A549 (cell line): ENCODE results near the gene TPRG1L. TPM values are rescaled to one million over a fixed set of nuclear protein-coding genes. Genes with fewer than 3 reads are reported as not detected.

Source experiments
- ATAC-seq, 2 experiments: fragments of 200-7000 bp in 1 of 2; fragments of >200 bp in 1 of 2; cut with Nextera tagmentation in 1 of 2; cut with Tn5 transposase in 1 of 2; 3 replicates each; pipeline versions ENCODE4 v1.8.0 to v1.9.1; 2018 to 2020; ENCODE audit warnings: mild to moderate bottlenecking in 1 of 2, moderate library complexity in 1 of 2
- CTCF ChIA-PET: fragments of 300-600 bp; sonication (Branson Sonifier 250); formaldehyde crosslinking; extraction: SDS; loops from one replicate; lab custom pipeline; 2021; ENCODE audit warnings: antibody characterized with exemption, inconsistent platforms; lab: Yijun Ruan, JAX
- POLR2A ChIA-PET: fragments of 350-600 bp; formaldehyde crosslinking; extraction: SDS; loops from one replicate; lab custom pipeline; 2021; ENCODE audit warnings: antibody characterized with exemption, inconsistent platforms; lab: Yijun Ruan, JAX
- DNase-seq, 2 experiments: peaks; one replicate each; pipeline versions ENCODE4 v3.0.0 to v3.0.0-alpha.2; 2011 to 2016; ENCODE audit warnings: low read depth in 1 of 2, low spot score in 1 of 2
- FAIRE-seq: peaks from 2 replicates; lab custom pipeline; 2011; peaks lifted over from hg19 to GRCh38; lab: Jason Lieb, UNC
- H3K27ac ChIP-seq, 2 experiments: fragments of >200 bp; sonication (Bioruptor Twin); formaldehyde crosslinking; 3 replicates each; pipeline ENCODE4 v1.5.1; 2016 to 2017
- H3K4me1 ChIP-seq: fragments of >200 bp; sonication (Bioruptor Twin); formaldehyde crosslinking; 3 replicates; pipeline ENCODE4 v1.6.1; 2016
- H3K4me2 ChIP-seq: fragments of >200 bp; sonication (Bioruptor Twin); formaldehyde crosslinking; 3 replicates; pipeline ENCODE4 v1.6.1; 2016
- H3K4me3 ChIP-seq: fragments of >200 bp; sonication (Bioruptor Twin); formaldehyde crosslinking; 3 replicates; pipeline ENCODE4 v1.5.1; 2016
- H3K9me3 ChIP-seq: fragments of >200 bp; sonication (Bioruptor Twin); formaldehyde crosslinking; 3 replicates; pipeline ENCODE4 v1.6.1; 2016
- CHD2 ChIP-seq: fragments of 150-350 bp; IDR thresholded peaks from 2 replicates; pipeline ENCODE4 v1.6.1; 2014; ENCODE audit warnings: low read length; ENCODE audit not compliant: partially characterized antibody
- EHF ChIP-seq: fragments of 250-450 bp; sonication (Bioruptor Pico); IDR thresholded peaks from 2 replicates; pipeline ENCODE4 v1.5.0; 2020; ENCODE audit warnings: mild to moderate bottlenecking
- EHMT2 ChIP-seq: fragments of 200-600 bp; sonication (generic); IDR thresholded peaks from 2 replicates; pipeline ENCODE4 v1.6.1; 2016; ENCODE audit warnings: antibody characterized with exemption, low read depth, mild to moderate bottlenecking, moderate library complexity
- ESRRA ChIP-seq: fragments of 150-350 bp; IDR thresholded peaks from 2 replicates; pipeline ENCODE4 v1.6.1; 2014; ENCODE audit warnings: mild to moderate bottlenecking, low read length, borderline replicate concordance
- FOSL2 ChIP-seq, 2 experiments: fragments of 450-650 bp in 1 of 2; fragments of >200 bp in 1 of 2; sonication (Bioruptor Twin) in 1 of 2; formaldehyde crosslinking; IDR thresholded peaks; 2 replicates each; pipeline versions ENCODE4 v1.5.0 to v1.6.1; 2016 to 2020; ENCODE audit warnings: mild to moderate bottlenecking in 1 of 2, moderate library complexity in 1 of 2
- GATA3 ChIP-seq: IDR thresholded peaks from 2 replicates; pipeline ENCODE4 v1.6.1; 2012; ENCODE audit warnings: borderline replicate concordance
- HEYL ChIP-seq: fragments of 250-450 bp; sonication (Bioruptor Pico); IDR thresholded peaks from 2 replicates; pipeline ENCODE4 v1.8.0; 2021; ENCODE audit warnings: mild to moderate bottlenecking, moderate library complexity
- HMGXB4 ChIP-seq: fragments of 250-450 bp; sonication (Bioruptor Pico); IDR thresholded peaks from 2 replicates; pipeline ENCODE4 v1.5.0; 2021; ENCODE audit warnings: mild to moderate bottlenecking, moderate library complexity, borderline replicate concordance
- HOXB5 ChIP-seq: fragments of 250-450 bp; sonication (Bioruptor Pico); IDR thresholded peaks from 2 replicates; pipeline ENCODE4 v1.5.0; 2020; ENCODE audit warnings: mild to moderate bottlenecking, moderate library complexity
- JUN ChIP-seq, 2 experiments: fragments of >200 bp; sonication (Bioruptor Twin); formaldehyde crosslinking; IDR thresholded peaks; 2 replicates in 1 of 2; 3 replicates in 1 of 2; pipeline ENCODE4 v1.6.1; 2016 to 2017
- JUNB ChIP-seq: fragments of >200 bp; sonication (Bioruptor Twin); formaldehyde crosslinking; IDR thresholded peaks from 2 replicates; pipeline ENCODE4 v1.6.1; 2016
- KDM1A ChIP-seq: fragments of 200-600 bp; sonication (generic); IDR thresholded peaks from 2 replicates; pipeline ENCODE4 v1.6.1; 2016; ENCODE audit warnings: low read depth, mild to moderate bottlenecking
- NFE2L2 ChIP-seq: fragments of 150-350 bp; conservative IDR thresholded peaks from 2 replicates; pipeline ENCODE4 v1.6.1; 2014; ENCODE audit warnings: low read length
- RAD21 ChIP-seq, 2 experiments: fragments of >200 bp in 1 of 2; sonication (Bioruptor Twin) in 1 of 2; formaldehyde crosslinking in 1 of 2; IDR thresholded peaks in 1 of 2; conservative IDR thresholded peaks in 1 of 2; 2 replicates in 1 of 2; 3 replicates in 1 of 2; pipeline ENCODE4 v1.6.1; 2012 to 2018; ENCODE audit warnings: inconsistent platforms in 1 of 2
- RCOR1 ChIP-seq: fragments of 150-350 bp; IDR thresholded peaks from 2 replicates; pipeline ENCODE4 v1.6.1; 2014; ENCODE audit warnings: antibody characterized with exemption, low read length, low read depth
- RNF2 ChIP-seq: fragments of 200-600 bp; sonication (generic); IDR thresholded peaks from 2 replicates; pipeline ENCODE4 v1.6.1; 2016; ENCODE audit warnings: low read depth, mild to moderate bottlenecking, antibody characterized with exemption, moderate library complexity, borderline replicate concordance
- SMC3 ChIP-seq: fragments of >200 bp; sonication (Bioruptor Twin); formaldehyde crosslinking; IDR thresholded peaks from 3 replicates; pipeline ENCODE4 v1.6.1; 2018; ENCODE audit warnings: inconsistent platforms
- SREBF2 ChIP-seq: fragments of 450-650 bp; IDR thresholded peaks from 2 replicates; pipeline ENCODE4 v1.6.1; 2014; ENCODE audit warnings: mild to moderate bottlenecking, moderate library complexity
- TP53 ChIP-seq: fragments of 250-450 bp; sonication (Bioruptor Pico); IDR thresholded peaks from 2 replicates; pipeline ENCODE4 v1.5.0; 2021; ENCODE audit warnings: mild to moderate bottlenecking, moderate library complexity
- ZFP36 ChIP-seq: fragments of 450-650 bp; IDR thresholded peaks from 2 replicates; pipeline ENCODE4 v1.6.1; 2014; ENCODE audit warnings: borderline replicate concordance; ENCODE audit not compliant: partially characterized antibody
- ZNF302 ChIP-seq: fragments of 250-450 bp; sonication (Bioruptor Pico); IDR thresholded peaks from 2 replicates; pipeline ENCODE4 v1.9.0; 2021; ENCODE audit warnings: inconsistent platforms, mild to moderate bottlenecking, moderate library complexity
- WGBS: methylation state at CpG from one replicate; pipeline ENCODE4 v1.1.6; 2017; ENCODE audit errors: missing lambda C conversion rate; 5-methylcytosine and 5-hydroxymethylcytosine counted together
- polyA plus RNA-seq, 4 experiments: library from polyadenylated mRNA; depleted of rRNA in 3 of 4; stranded (reverse); fragments of >200 nt; fragmentation: RNase III in 1 of 4; extraction: RNeasy Plus Mini Kit Qiagen cat#74134 plus additional on column Dnase treatment in 1 of 4; gene quantifications; 2 replicates in 3 of 4; 3 replicates in 1 of 4; pipeline ENCODE4 v1.2.3, GENCODE V29; 2011 to 2017

Gene TPRG1L
- polyA plus RNA-seq, 2 of the 4 experiments (the other 2 are of a cell fraction) = 13.1 to 20.1 TPM

- TF ChIP-seq GATA3 (no peak), HEYL (no peak), CHD2 (no peak)
Measured at GRCh38 chr1:3590951-3591865, 33.6 kb upstream of the TPRG1L start (continued).

DNA sequence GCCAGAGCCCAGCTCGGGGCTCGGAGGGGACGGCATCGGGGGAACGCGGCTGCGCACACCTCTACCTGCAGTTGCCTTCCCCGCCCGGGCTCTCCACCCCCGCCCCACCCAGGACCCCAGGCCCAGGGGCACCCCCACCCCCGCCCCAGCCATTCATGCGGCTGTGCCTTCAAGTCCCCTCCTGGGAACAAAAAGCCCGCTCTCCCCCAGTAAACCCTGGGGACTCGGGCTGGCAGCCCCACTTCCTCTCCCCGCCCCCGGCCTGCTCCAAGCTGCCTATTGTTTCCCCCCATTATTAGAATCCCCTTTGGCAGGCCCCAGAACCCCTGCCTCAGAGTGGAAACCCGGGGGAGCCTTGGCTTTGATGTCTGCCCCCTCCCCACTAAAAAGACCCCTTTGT lies 31.5 kb upstream of the TPRG1L start:
- CTCF ChIA-PET = interaction anchor here (0.8 to 1.6 kb wide), 6 partner anchors 9 to 141 kb away, joined by 3 to 4 read pairs (median 4); no protein-coding TSS in a partner anchor
- no peak for TF ChIP-seq NFE2L2
- no peak for TF ChIP-seq EHMT2
- no peak for TF ChIP-seq SREBF2
- no peak for TF ChIP-seq SMC3
- TF ChIP-seq ESRRA = no peak
- TF ChIP-seq FOSL2 (IDR thresholded peaks at IDR 0.05) = no peak
- no peak for TF ChIP-seq FOSL2 (CRISPR knock-in tag; IDR thresholded peaks at IDR 0.05)
- TF ChIP-seq GATA3 = no peak
- no peak for TF ChIP-seq HMGXB4 (CRISPR knock-in tag)
- no peak for TF ChIP-seq RNF2
- TF ChIP-seq ZFP36 = no peak
- TF ChIP-seq RAD21 (conservative IDR thresholded peaks at IDR 0.05 in 1 of 2, IDR thresholded peaks at IDR 0.05 in 1 of 2) = no peak
- TF ChIP-seq RCOR1 = no peak
- TF ChIP-seq KDM1A = no peak
- no peak for TF ChIP-seq JUN (IDR thresholded peaks at IDR 0.05)
- no peak for TF ChIP-seq EHF (CRISPR knock-in tag)
- TF ChIP-seq JUNB = no peak
- TF ChIP-seq TP53 = no peak
- TF ChIP-seq HOXB5 (CRISPR knock-in tag) = no peak

GRCh38 chr1:3593745-3594144 lies 31.1 kb upstream of the TPRG1L start:
- Histone ChIP-seq H3K4me1 (no peaks in the 10 kb centered on the region), H3K27ac (no peak overlapping the region), H3K9me3 (no peaks in the 10 kb centered on the region), H3K4me3 (no peak overlapping the region), H3K4me2 (no peak overlapping the region)
- DNase-seq (no peak), FAIRE-seq (no peak), ATAC-seq (no peak)
- ChIA-PET POLR2A (no interaction called here), CTCF (interaction anchor here (0.8 to 1.6 kb wide), 6 partner anchors 10 to 142 kb away, joined by 3 to 5 read pairs (median 4); no protein-coding TSS in a partner anchor)
- no peak for TF ChIP-seq NFE2L2
- TF ChIP-seq ZNF302 (CRISPR knock-in tag) = no peak
- TF ChIP-seq FOSL2 (IDR thresholded peaks at IDR 0.05) = no peak
- no peak for TF ChIP-seq FOSL2 (CRISPR knock-in tag; IDR thresholded peaks at IDR 0.05)
- no peak for TF ChIP-seq HOXB5 (CRISPR knock-in tag)
- 89% methylated on average over 3 of the region's 10 CpGs for WGBS

More for the DNA sequence above, 31.5 kb upstream of the TPRG1L start:
- no peak overlapping the region for H3K27ac ChIP-seq
- whole genome bisulfite sequencing = 80% methylated on average over 1 of the region's 17 CpGs
- H3K9me3 ChIP-seq = no peaks in the 10 kb centered on the region
- ATAC-seq (no peak), FAIRE-seq (no peak), DNase-seq (no peak)
- no peak overlapping the region for H3K4me3 ChIP-seq
- H3K4me2 ChIP-seq = no peak overlapping the region
- no peaks in the 10 kb centered on the region for H3K4me1 ChIP-seq
- POLR2A ChIA-PET = no interaction called here
